IMR-90 (cell line): ENCODE data around the gene NRIP3. TPM values are rescaled to one million over a fixed set of nuclear protein-coding genes. Genes with fewer than 3 reads are reported as not detected.
A peak's percentile ranks its signal among the peaks of the same experiment; 100 is the strongest.

ENCODE experiments used
- ATAC-seq: fragments of 200-7000 bp; cut with Tn5 transposase; 2 replicates; pipeline ENCODE4 v1.9.1; 2020; ENCODE audit warnings: low read depth, mild to moderate bottlenecking, moderate library complexity
- BruUV-seq: library from RNA; stranded (reverse); fragments of 400-500 nt; replicated peaks from 2 replicates; lab custom pipeline; 2021; lab: Mats Ljungman, UMichigan
- CTCF ChIA-PET: fragments of 300-600 bp; formaldehyde crosslinking; extraction: SDS; loops from one replicate; lab custom pipeline; 2021; ENCODE audit warnings: antibody characterized with exemption; lab: Yijun Ruan, JAX
- POLR2A ChIA-PET: fragments of 300-600 bp; sonication (Branson Sonifier 250); formaldehyde crosslinking; loops from one replicate; lab custom pipeline; 2022; ENCODE audit warnings: antibody characterized with exemption; ENCODE audit not compliant: unreplicated experiment; lab: Charles Lee
- DNase-seq: peaks from one replicate; pipeline ENCODE4 v3.0.0; 2013
- H2AFZ ChIP-seq: replicated peaks from 2 replicates; pipeline ENCODE3; 2013; ENCODE audit warnings: low read length, mild to moderate bottlenecking; ENCODE audit not compliant: poor library complexity
- H2AK5ac ChIP-seq: 2 replicates; pipeline ENCODE4 v1.6.1; 2013; ENCODE audit warnings: low read depth, low read length, inconsistent platforms
- H2AK9ac ChIP-seq: replicated peaks from 2 replicates; pipeline ENCODE3; 2013; ENCODE audit warnings: mild to moderate bottlenecking, low read depth, low read length, moderate library complexity; ENCODE audit not compliant: poor library complexity
- H2BK120ac ChIP-seq: 2 replicates; pipeline ENCODE4 v1.6.1; 2013; ENCODE audit warnings: low read depth, low read length, inconsistent platforms
- H2BK15ac ChIP-seq: 3 replicates; pipeline ENCODE4 v1.6.1; 2013; ENCODE audit warnings: low read depth, low read length, inconsistent platforms
- H2BK20ac ChIP-seq: 2 replicates; pipeline ENCODE4 v1.6.1; 2013; ENCODE audit warnings: low read depth, mild to moderate bottlenecking, inconsistent platforms, low read length, moderate library complexity
- H2BK5ac ChIP-seq: 2 replicates; pipeline ENCODE4 v1.6.1; 2013; ENCODE audit warnings: mild to moderate bottlenecking, low read depth, low read length, inconsistent platforms; ENCODE audit not compliant: poor library complexity, severe bottlenecking
- H3K14ac ChIP-seq: replicated peaks from 2 replicates; pipeline ENCODE4 v1.6.1; 2013; ENCODE audit warnings: low read depth, low read length, inconsistent platforms
- H3K18ac ChIP-seq: 2 replicates; pipeline ENCODE4 v1.6.1; 2013; ENCODE audit warnings: low read depth, low read length, control low read depth
- H3K23ac ChIP-seq: 2 replicates; pipeline ENCODE4 v1.6.1; 2013; ENCODE audit warnings: low read depth, low read length, inconsistent platforms
- H3K27ac ChIP-seq: 2 replicates; pipeline ENCODE4 v1.5.1; 2013; ENCODE audit warnings: mild to moderate bottlenecking, control low read depth, low read length; ENCODE audit not compliant: insufficient read depth
- H3K27me3 ChIP-seq: 2 replicates; pipeline ENCODE4 v1.6.1; 2013; ENCODE audit warnings: low read length; ENCODE audit not compliant: control insufficient read depth, insufficient read depth
- H3K36me3 ChIP-seq: 2 replicates; pipeline ENCODE4 v1.6.1; 2013; ENCODE audit warnings: low read length, mixed read lengths; ENCODE audit not compliant: control insufficient read depth, insufficient read depth
- H3K4ac ChIP-seq: 2 replicates; pipeline ENCODE4 v1.6.1; 2013; ENCODE audit warnings: low read depth, low read length, inconsistent platforms
- H3K4me1 ChIP-seq: 2 replicates; pipeline ENCODE4 v1.6.1; 2013; ENCODE audit warnings: low read length, mixed read lengths; ENCODE audit not compliant: control insufficient read depth, insufficient read depth
- H3K4me2 ChIP-seq: 2 replicates; pipeline ENCODE4 v1.6.1; 2013; ENCODE audit warnings: low read depth, mild to moderate bottlenecking, control low read depth, low read length, moderate library complexity
- H3K4me3 ChIP-seq: 2 replicates; pipeline ENCODE4 v1.5.1; 2013; ENCODE audit warnings: low read depth, mild to moderate bottlenecking, control low read depth, low read length, moderate library complexity; ENCODE audit not compliant: insufficient read depth
- H3K56ac ChIP-seq: 2 replicates; pipeline ENCODE4 v1.6.1; 2013; ENCODE audit warnings: low read length, inconsistent platforms; ENCODE audit not compliant: insufficient read depth; ENCODE audit errors: extremely low read depth
- H3K79me1 ChIP-seq, 2 experiments: 2 replicates each; pipeline ENCODE4 v1.6.1; 2013; ENCODE audit warnings: low read length in 2 of 2, inconsistent platforms in 1 of 2, low read depth in 1 of 2
- H3K9ac ChIP-seq: 2 replicates; pipeline ENCODE4 v1.6.1; 2013; ENCODE audit warnings: low read depth, low read length, control low read depth
- H3K9me1 ChIP-seq: 2 replicates; pipeline ENCODE4 v1.6.1; 2013; ENCODE audit warnings: low read length, inconsistent platforms; ENCODE audit not compliant: insufficient read depth
- H3K9me3 ChIP-seq: 2 replicates; pipeline ENCODE4 v1.6.1; 2013; ENCODE audit warnings: low read length; ENCODE audit not compliant: control insufficient read depth, insufficient read depth
- H4K20me1 ChIP-seq: 2 replicates; pipeline ENCODE4 v1.6.1; 2013; ENCODE audit warnings: low read length, inconsistent platforms; ENCODE audit not compliant: insufficient read depth
- H4K5ac ChIP-seq: 2 replicates; pipeline ENCODE4 v1.6.1; 2013; ENCODE audit warnings: mild to moderate bottlenecking, low read depth, low read length, control low read depth
- H4K8ac ChIP-seq, 2 experiments: 2 replicates each; pipeline ENCODE4 v1.6.1; 2013; ENCODE audit warnings: low read depth in 2 of 2, low read length in 2 of 2, control low read depth in 1 of 2, inconsistent platforms in 1 of 2
- H4K91ac ChIP-seq: 2 replicates; pipeline ENCODE4 v1.6.1; 2013; ENCODE audit warnings: low read depth, low read length, inconsistent platforms; ENCODE audit not compliant: insufficient read depth
- CEBPB ChIP-seq: IDR thresholded peaks from 2 replicates; pipeline ENCODE4 v1.6.1; 2012; ENCODE audit warnings: low read depth, low read length, improper control_type of control experiment
- MAZ ChIP-seq: IDR thresholded peaks from 2 replicates; pipeline ENCODE4 v1.6.1; 2012; ENCODE audit warnings: low read depth, mild to moderate bottlenecking, low read length, improper control_type of control experiment, moderate library complexity, borderline replicate concordance
- POLR2A ChIP-seq: IDR thresholded peaks from 2 replicates; pipeline ENCODE4 v1.6.1; 2012; ENCODE audit warnings: mild to moderate bottlenecking, low read depth, low read length
- WGBS, 2 experiments: methylation state at CpG; one replicate each; pipeline versions ENCODE4 v1.1.5 to v1.1.7; 2013; ENCODE audit warnings: missing lambda C conversion rate in 2 of 2; ENCODE audit not compliant: insufficient read length in 1 of 2; ENCODE audit errors: extremely low coverage in 2 of 2; 5-methylcytosine and 5-hydroxymethylcytosine counted together
- dilution Hi-C: fragments of 300-500 bp; cut with HindIII; formaldehyde crosslinking; loops from one replicate; pipeline ENCODE4 v1.14.3; 2018; ENCODE audit warnings: low sequenced_read_pairs; ENCODE audit not compliant: unreplicated experiment
- in situ Hi-C: fragments of 300-500 bp; cut with MboI; formaldehyde crosslinking; loops from 3 replicates; pipeline ENCODE4 v1.14.3; 2019; ENCODE audit warnings: low sequenced_read_pairs, inconsistent platforms, mixed read lengths
- intact Hi-C: fragments of 100-400 bp; cut with micrococcal nuclease; formaldehyde crosslinking; loops from 2 replicates; pipeline ENCODE4 v1.10.0; 2022
- polyA plus RNA-seq, 3 experiments: library from polyadenylated mRNA; depleted of rRNA; stranded (reverse); fragments of >200 nt; gene quantifications; 2 replicates each; pipeline ENCODE4 v1.2.3, GENCODE V29; 2012; ENCODE audit warnings: low replicate concordance in 1 of 3
- total RNA-seq: library from RNA; depleted of rRNA; stranded (reverse); fragments of >200 nt; gene quantifications from 2 replicates; pipeline ENCODE4 v1.2.3, GENCODE V29; 2012
- TF ChIP-seq, protein P1 (sequence below): fragments of 150-350 bp; IDR thresholded peaks from 2 replicates; pipeline ENCODE4 v1.6.1; 2016; ENCODE audit warnings: low read depth, mild to moderate bottlenecking, low read length, moderate library complexity, borderline replicate concordance
- TF ChIP-seq, protein P2 (sequence below): fragments of 150-350 bp; IDR thresholded peaks from 2 replicates; pipeline ENCODE4 v1.6.1; 2017; ENCODE audit warnings: mild to moderate bottlenecking, antibody characterized with exemption, low read length, low read depth

Gene NRIP3
- total and polyA plus RNA-seq, 2 of the 4 experiments (the other 2 are of a cell fraction) = 11.5 to 43.6 TPM

DNA sequence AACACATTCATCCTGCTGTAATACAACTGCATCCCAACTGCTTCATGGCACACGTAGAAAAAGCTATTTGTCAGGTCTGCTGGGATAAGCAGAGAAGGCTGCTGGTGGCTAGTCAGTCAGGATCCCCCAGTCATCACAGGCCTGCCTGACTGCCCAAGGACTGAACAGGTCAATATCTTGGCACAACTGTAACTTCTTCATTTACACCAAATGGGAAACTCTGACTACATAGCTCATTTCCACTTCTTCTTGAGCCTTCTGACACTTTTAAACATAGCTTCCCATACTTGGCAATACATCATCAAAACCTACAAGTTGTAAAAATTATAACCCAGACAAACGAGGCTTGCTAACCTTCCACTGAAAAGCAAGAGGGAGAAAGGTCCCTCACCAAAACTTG is 42.4 kb downstream of the NRIP3 start:
- no peak overlapping the region for H3K27ac ChIP-seq
- H2AK9ac ChIP-seq = no peak overlapping the region
- H2BK120ac ChIP-seq = no peak overlapping the region
- H4K5ac ChIP-seq = no peak overlapping the region
- no peaks in the 10 kb centered on the region for H3K27me3 ChIP-seq
- ChIA-PET CTCF (interaction anchor here (0.6 kb wide), 1 partner anchor 258 kb away, joined by 3 read pairs; no protein-coding TSS in a partner anchor), POLR2A (no interaction called here)
- intact Hi-C loops (loop anchor here (5.0 kb wide), 1 partner anchor 89 kb away; no protein-coding TSS in a partner anchor), in situ Hi-C loops (loop anchor here (25.0 kb wide), 1 partner anchor 724 kb away; no protein-coding TSS in a partner anchor), dilution Hi-C loops (no loop called here)
- no peak overlapping the region for H3K14ac ChIP-seq
- H3K56ac ChIP-seq = no peak overlapping the region
- H3K4ac ChIP-seq = no peak overlapping the region
- H3K4me1 ChIP-seq = peaks cover 8% of the 10 kb centered on the region
- H3K9ac ChIP-seq = no peak overlapping the region
- no peaks in the 10 kb centered on the region for H4K20me1 ChIP-seq
- no peak for DNase-seq
- H3K36me3 ChIP-seq = peaks cover 3% of the 10 kb centered on the region; the same call in 1 of the 2 replicates
- no peak overlapping the region for H2BK15ac ChIP-seq
- no peak overlapping the region for H3K18ac ChIP-seq
- no peak overlapping the region for H2BK20ac ChIP-seq
- H3K23ac ChIP-seq = no peak overlapping the region
- no peak overlapping the region for H2BK5ac ChIP-seq
- no peak overlapping the region for H3K4me3 ChIP-seq
- H4K8ac ChIP-seq = no peak overlapping the region
- H3K9me3 ChIP-seq = no peaks in the 10 kb centered on the region
- no peak for ATAC-seq
- H4K91ac ChIP-seq = no peak overlapping the region
- H2AFZ ChIP-seq = no peak overlapping the region
- H2AK5ac ChIP-seq = peak overlapping the region; percentile 39; the same call in 1 of the 2 replicates
- peaks cover 31 to 64% of the 10 kb centered on the region in 2 experiments for H3K79me1 ChIP-seq
- no peak overlapping the region for H3K4me2 ChIP-seq
- WGBS, 2 experiments = no CpG with 5 or more reads among the region's 2 CpGs
- no TSS peak for BruUV-seq
- peaks cover 8% of the 10 kb centered on the region; the same call in 1 of the 2 replicates for H3K9me1 ChIP-seq
- TF ChIP-seq POLR2A (no peak), CEBPB (no peak), MAZ (no peak)
- TF ChIP-seq, protein P1, sequence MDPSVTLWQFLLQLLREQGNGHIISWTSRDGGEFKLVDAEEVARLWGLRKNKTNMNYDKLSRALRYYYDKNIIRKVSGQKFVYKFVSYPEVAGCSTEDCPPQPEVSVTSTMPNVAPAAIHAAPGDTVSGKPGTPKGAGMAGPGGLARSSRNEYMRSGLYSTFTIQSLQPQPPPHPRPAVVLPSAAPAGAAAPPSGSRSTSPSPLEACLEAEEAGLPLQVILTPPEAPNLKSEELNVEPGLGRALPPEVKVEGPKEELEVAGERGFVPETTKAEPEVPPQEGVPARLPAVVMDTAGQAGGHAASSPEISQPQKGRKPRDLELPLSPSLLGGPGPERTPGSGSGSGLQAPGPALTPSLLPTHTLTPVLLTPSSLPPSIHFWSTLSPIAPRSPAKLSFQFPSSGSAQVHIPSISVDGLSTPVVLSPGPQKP = no peak
- TF ChIP-seq, protein P2, sequence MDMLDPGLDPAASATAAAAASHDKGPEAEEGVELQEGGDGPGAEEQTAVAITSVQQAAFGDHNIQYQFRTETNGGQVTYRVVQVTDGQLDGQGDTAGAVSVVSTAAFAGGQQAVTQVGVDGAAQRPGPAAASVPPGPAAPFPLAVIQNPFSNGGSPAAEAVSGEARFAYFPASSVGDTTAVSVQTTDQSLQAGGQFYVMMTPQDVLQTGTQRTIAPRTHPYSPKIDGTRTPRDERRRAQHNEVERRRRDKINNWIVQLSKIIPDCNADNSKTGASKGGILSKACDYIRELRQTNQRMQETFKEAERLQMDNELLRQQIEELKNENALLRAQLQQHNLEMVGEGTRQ = no peak
